ENCODE results near the gene GREM1.

DNA sequence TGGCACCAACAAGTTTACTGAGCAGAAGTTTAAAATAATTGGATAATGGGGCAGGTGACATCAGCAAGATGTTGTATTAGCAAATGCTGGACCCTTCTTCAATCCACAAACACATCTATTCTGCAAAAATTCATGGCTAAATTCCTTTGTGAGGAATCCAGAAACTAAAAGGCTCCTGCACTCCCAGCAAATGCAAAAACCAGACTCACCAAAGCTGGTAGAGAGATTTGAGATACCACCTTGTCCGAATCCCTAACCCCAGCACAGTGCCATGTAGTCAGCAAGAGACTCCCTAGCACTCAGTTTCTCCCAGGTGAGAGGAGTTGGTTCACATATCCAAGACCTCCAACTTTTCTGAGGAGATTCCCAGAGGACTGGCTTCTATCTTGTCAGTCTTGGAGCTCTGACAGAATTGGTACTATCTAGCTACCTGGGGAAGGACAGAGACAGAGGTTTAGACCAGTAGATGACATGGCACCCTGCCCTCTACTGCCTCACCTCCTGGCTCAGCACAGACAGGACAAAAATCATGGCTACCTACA lies 21.8 kb downstream of the GREM1 start:
- TF ChIP-seq CTCF (IDR thresholded peaks at IDR 0.05), result no peak
- no peak for TF ChIP-seq POLR2A (IDR thresholded peaks at IDR 0.05)
- TF ChIP-seq POLR2AphosphoS5 (IDR thresholded peaks at IDR 0.05), result no peak
